NCI-H460 (cell line): Measurements from ENCODE around the gene STX3. TPM values are rescaled to one million over a fixed set of nuclear protein-coding genes. Genes with fewer than 3 reads are reported as not detected.

Experiments
- DNase-seq: peaks from one replicate; pipeline ENCODE4 v3.0.0-alpha.2; 2016; ENCODE audit warnings: low read depth; ENCODE audit errors: extremely low read depth
- polyA plus RNA-seq: library from polyadenylated mRNA; depleted of rRNA; stranded (reverse); fragments of >200 nt; gene quantifications from 2 replicates; pipeline ENCODE4 v1.2.3, GENCODE V29; 2014; cell fraction: nucleus; rRNA removed
- total RNA-seq: library from RNA; depleted of rRNA; stranded (reverse); fragments of >200 nt; shearing (Covaris generic); gene quantifications from 2 replicates; pipeline ENCODE4 v1.2.3, GENCODE V29; 2014; rRNA removed

Gene STX3
- 11.3 and 12.6 TPM in 2 replicates for total RNA-seq
- 9.0 and 9.8 TPM in 2 replicates for polyA plus RNA-seq

- no peak for DNase-seq
Measured at GRCh38 chr11:59754859-59755700, at the start of gene STX3. TSS of gene STX3 (plus strand) at chr11:59755376. CDS start at chr11:59755606, 230 bp downstream.

- DNase-seq = no peak
Measured at GRCh38 chr11:59706518-59707285, 48.5 kb upstream of the STX3 start.

GRCh38 chr11:59707371-59707770 is 47.8 kb upstream of the STX3 start:
- no peak for DNase-seq

DNA sequence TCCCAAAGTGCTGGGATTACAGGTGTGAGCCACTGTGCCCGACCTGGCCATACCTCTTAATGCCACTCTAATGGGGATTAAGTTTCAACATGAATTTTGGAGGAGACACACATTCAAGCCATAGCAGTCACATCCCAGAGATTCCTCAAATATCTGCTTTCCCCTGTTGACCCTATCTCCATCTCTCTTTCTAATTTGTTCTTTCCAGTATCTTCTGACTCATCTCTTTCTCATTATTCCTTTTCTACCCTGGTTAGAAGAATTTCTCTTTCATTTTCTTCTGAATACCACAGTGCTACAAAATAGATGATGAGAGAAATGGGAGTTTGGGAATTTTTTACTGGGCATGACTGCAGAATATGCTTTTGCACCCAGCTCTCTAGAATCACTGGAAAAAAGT is 46.6 kb upstream of the STX3 start:
- no peak for DNase-seq

DNA sequence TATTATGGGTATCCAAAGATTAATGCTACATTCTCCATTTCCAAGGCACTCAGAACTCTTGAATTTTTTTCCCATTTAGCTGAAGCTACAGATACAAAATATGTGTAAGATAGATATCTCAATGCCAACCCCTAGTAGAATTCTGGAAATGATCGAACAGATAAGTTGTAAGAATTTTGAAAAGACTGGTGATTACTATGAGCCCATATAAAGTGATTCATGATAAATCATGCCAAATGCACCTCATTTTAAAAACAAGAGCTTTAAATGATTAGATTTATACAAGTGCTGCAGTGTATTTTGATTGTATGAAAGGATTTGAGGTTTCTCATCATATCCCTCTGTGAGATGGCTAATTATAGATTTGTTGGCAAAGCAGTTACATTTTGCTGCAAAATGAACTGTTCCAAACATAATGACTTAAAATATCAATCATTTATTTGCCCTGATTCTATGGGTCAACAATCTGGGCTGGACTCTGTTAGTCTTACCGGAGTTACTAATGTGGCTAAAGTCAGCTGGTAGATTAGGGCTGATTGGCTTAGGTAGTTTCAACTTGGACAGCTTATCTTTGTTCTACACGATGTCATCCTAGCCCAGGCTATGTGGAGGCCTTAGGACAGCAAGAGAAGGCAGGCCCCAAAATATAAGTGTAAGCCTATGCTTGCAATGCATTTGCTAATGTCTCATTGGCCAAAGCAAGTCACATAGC is 44.9 kb upstream of the STX3 start:
- no peak for DNase-seq

- DNase-seq = no peak
Measured at GRCh38 chr11:59713745-59714144, 41.4 kb upstream of the STX3 start, which contains the start of gene OR10V1. TSS of gene OR10V1 (minus strand) at chr11:59713845. CDS start at chr11:59713845, 0 bp downstream.

- no peak for DNase-seq
Measured at GRCh38 chr11:59716051-59716450, 39.1 kb upstream of the STX3 start.

DNA sequence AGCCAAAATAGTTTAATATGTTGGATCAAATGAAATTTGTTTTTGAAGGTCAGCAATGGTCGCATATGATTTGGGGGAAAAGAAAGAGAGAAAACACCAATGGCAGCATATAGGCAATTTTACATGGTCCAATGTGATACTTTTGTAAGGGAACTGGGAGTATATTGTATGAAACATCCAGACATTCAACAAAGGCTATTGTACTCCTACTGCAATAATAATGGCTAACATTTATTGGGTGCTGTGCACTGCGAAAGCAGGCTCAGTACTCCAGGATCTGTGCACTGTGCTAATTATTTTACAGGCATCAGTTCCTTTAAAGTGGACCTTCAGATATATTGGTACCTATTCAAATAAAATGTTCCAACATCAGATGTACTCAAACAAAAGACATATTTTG is 35.6 kb upstream of the STX3 start:
- no peak for DNase-seq

- no peak for DNase-seq
Measured at GRCh38 chr11:59724066-59724465, 31.1 kb upstream of the STX3 start.

DNA sequence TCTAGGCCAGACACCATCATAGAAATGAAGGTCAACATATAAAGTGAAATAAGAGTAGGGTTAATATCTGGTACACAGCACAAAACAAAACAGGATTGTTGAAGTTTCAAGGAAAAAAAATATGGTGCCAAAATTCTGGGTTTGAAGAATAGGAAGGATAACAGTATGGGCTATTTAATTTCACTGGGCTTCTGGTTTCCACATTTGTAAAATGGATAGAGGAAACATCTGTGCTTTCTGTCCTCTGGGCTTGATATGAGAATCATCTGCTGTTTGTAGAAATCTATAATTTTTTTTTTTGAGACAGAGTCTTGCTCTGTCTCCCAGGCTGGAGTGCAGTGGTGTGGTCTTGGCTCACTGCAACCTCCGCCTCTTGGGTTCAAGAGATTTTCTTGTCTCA is 27.8 kb upstream of the STX3 start:
- no peak for DNase-seq

GRCh38 chr11:59728154-59728553 is 27.0 kb upstream of the STX3 start:
- no peak for DNase-seq

DNA sequence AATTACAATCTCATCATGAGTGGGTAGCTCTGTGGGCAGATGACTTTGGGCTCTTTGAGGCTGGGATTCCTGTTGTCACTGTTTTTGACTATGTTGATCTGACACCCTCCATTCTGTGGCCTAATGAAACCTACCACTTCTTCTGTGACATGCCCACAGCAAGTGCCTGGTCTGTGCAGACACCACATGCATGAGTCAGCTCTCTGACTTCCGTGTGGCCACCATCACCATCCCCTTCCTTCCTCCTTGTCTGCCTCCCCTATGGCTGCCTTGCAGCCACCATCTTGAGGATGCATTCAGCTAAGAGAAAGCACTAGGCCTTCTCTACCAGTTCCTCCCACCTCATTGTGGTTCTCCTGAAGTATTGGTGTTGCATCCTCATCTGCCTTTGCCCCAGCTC is 26.3 kb upstream of the STX3 start:
- DNase-seq = no peak

DNA sequence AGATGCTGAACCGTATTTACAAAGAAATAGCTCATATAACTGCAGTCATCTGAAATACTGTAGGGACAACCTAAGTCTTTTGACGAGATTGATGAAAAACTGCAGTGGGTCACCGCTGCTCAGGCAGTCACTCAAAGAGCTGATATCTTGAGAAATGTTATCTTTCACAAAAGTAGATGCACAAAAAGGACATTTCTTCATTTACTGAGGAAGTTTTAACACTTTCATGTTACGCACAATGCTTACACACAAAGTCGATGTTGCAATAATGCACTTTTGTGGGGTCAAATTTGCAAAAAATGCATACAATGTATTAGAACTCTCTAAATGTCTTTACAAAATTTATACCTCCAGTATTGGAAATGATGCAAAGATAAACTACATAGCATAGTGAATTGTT is 25.3 kb upstream of the STX3 start:
- no peak for DNase-seq

DNA sequence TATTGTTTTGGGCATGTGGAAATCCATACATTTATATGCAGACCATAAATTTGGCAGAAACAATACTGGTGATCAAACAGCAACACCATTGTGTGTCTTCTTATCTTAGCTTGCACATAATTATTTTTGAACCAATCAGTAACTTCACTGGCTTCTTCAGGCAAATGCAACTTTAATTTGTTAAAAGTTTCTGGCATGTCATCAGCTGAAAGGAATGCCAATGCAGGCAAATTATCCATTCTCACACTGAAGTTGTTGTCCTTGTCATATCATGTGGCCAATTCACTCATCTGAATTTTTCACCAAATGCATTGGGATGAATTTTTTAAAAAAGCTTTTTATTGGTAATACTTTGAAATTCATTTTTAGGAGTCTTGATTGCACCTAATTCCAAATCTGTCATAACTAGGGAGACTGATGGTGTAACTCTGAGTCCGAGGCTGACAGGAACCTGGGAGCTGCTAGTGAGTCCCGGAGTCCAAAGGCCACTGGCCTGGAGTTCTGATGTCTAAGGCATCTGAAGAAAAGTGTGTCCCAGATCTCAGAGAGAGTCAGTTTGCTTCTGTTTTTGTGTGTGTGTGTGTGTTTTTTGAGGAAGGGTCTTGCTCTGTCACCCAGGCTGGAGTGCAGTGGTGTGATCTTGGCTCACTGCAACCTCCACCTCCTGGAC is 24.1 kb upstream of the STX3 start:
- no peak for DNase-seq

GRCh38 chr11:59746111-59746510 is 9.1 kb upstream of the STX3 start:
- no peak for DNase-seq

DNA sequence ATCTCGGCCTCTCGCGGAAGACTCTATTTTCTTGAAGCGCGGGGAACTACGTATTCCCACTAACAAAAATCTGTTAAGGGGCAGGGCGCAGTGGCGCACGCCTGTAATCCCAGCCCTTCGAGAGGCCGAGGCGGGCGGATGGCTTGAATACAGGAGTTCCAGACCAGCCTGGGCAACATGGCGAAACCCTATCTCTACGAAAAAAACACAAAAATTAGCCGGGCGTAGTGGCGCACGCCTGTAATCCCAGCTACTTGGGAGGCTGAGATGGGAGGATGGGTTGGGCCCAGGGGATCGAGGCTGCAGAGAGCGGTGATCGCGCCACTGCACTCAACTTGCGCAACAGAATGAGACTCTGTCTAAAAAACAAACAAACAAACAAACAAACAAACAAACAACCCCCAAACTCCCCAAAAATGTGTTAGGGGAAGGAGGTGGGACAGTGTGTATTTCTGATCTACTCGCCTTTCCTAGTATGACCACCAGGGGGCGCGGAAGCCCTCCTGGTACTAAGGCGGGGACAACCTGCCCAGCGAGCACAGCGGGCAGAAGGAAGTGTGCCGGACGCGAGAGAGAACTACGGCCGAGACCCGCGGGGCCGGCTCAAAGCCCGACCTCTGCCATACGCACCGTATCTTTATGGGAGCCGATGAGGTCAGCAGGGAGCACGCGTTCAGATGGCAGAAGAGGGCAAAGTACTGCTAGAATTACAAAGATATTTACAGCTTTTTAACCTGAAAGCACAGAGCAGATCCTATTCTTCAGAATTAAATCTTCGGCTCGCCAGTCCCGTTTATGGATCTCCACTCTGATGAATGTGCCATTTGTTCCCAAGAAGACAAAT is 1.3 kb upstream of the STX3 start:
- DNase-seq = peak; percentile 68

- no peak for DNase-seq
Measured at GRCh38 chr11:59754494-59754858, 700 bp upstream of the STX3 start.

GRCh38 chr11:59755701-59756557 is 753 bp downstream of the STX3 start:
- DNase-seq = no peak

GRCh38 chr11:59756558-59756840 is 1.3 kb downstream of the STX3 start:
- no peak for DNase-seq
